Activated T-helper 2 cell treated with anti-CD3 and anti-CD28 coated beads, Interferon-gamma antibody, Interleukin-2, Interleukin-4, amounts not matched to agents 10 μg/mL and 5 μg/mL and 100 μg/mL, durations not matched to agents 14 hours and 24 hours and 36 hours (primary cell): ENCODE data around the gene MAP3K7CL. TPM values are rescaled to one million over a fixed set of nuclear protein-coding genes. Genes with fewer than 3 reads are reported as not detected.
A peak's percentile ranks its signal among the peaks of the same experiment; 100 is the strongest.
"Not testable (repeated sequence)": the region's sequence is repeated elsewhere in the genome, so short reads cannot be mapped to it uniquely, and the experiment has no call there.

Source experiments
- DNase-seq: peaks from one replicate; pipeline ENCODE4 v3.0.0; 2021; ENCODE audit warnings: low spot score
- H3K27ac Mint-ChIP-seq: one replicate; pipeline ENCODE4 v1.8.0; 2021; ENCODE audit warnings: mixed read lengths
- H3K27me3 Mint-ChIP-seq: one replicate; pipeline ENCODE4 v1.8.0; 2021; ENCODE audit warnings: low read depth, mixed read lengths
- H3K36me3 Mint-ChIP-seq: one replicate; pipeline ENCODE4 v1.8.0; 2021; ENCODE audit warnings: low read depth, mixed read lengths
- H3K4me1 Mint-ChIP-seq: one replicate; pipeline ENCODE4 v1.8.0; 2021; ENCODE audit warnings: low read depth, mixed read lengths
- H3K4me3 Mint-ChIP-seq: one replicate; pipeline ENCODE4 v1.8.0; 2021; ENCODE audit warnings: low read depth, mild to moderate bottlenecking, moderate library complexity, mixed read lengths
- H3K9me3 Mint-ChIP-seq: one replicate; pipeline ENCODE4 v1.8.0; 2021; ENCODE audit warnings: mixed read lengths
- intact Hi-C: fragments of 100-400 bp; cut with micrococcal nuclease; formaldehyde crosslinking; loops from one replicate; pipeline ENCODE4 v1.15.1; 2023
- total RNA-seq: library from RNA; stranded (reverse); gene quantifications from 2 replicates; pipeline ENCODE4 v1.2.3, GENCODE V29; 2022

The MAP3K7CL gene
- total RNA-seq, 1 donor from 2014 or later: 3.3 TPM

- Mint-ChIP-seq H3K9me3 (no peaks in the 10 kb centered on the region), H3K4me1 (peaks cover 16% of the 10 kb centered on the region), H3K27me3 (no peaks in the 10 kb centered on the region), H3K27ac (no peak overlapping the region), H3K4me3 (no peak overlapping the region), H3K36me3 (no peaks in the 10 kb centered on the region)
- intact Hi-C loops: loop anchor here (5.0 kb wide), 1 partner anchor 157 kb away; no protein-coding TSS in a partner anchor
- no peak for DNase-seq
Observed at GRCh38 chr21:29145354-29145782, 14.9 kb downstream of the MAP3K7CL start.

GRCh38 chr21:29145852-29146453, 15.5 kb downstream of the MAP3K7CL start:
- no peaks in the 10 kb centered on the region for H3K9me3 Mint-ChIP-seq
- no peaks in the 10 kb centered on the region for H3K36me3 Mint-ChIP-seq
- no peak overlapping the region for H3K4me3 Mint-ChIP-seq
- H3K4me1 Mint-ChIP-seq: peaks cover 16% of the 10 kb centered on the region
- DNase-seq: no peak
- intact Hi-C loops: loop anchor here (5.0 kb wide), 1 partner anchor 156 kb away; no protein-coding TSS in a partner anchor
- no peak overlapping the region for H3K27ac Mint-ChIP-seq
- H3K27me3 Mint-ChIP-seq: no peaks in the 10 kb centered on the region

GRCh38 chr21:29146726-29147125, 16.3 kb downstream of the MAP3K7CL start:
- no peaks in the 10 kb centered on the region for H3K36me3 Mint-ChIP-seq
- no peak overlapping the region for H3K27ac Mint-ChIP-seq
- H3K9me3 Mint-ChIP-seq: no peaks in the 10 kb centered on the region
- no peaks in the 10 kb centered on the region for H3K27me3 Mint-ChIP-seq
- H3K4me1 Mint-ChIP-seq: peaks cover 16% of the 10 kb centered on the region
- no peak overlapping the region for H3K4me3 Mint-ChIP-seq
- DNase-seq: no peak
- intact Hi-C loops: loop anchor here (5.0 kb wide), 1 partner anchor 156 kb away; no protein-coding TSS in a partner anchor

GRCh38 chr21:29148530-29148929, 18.1 kb downstream of the MAP3K7CL start:
- DNase-seq: peak; percentile 11
- intact Hi-C loops: loop anchor here (1.0 to 5.0 kb wide), 2 partner anchors 55 to 154 kb away; no protein-coding TSS in a partner anchor
- Mint-ChIP-seq H3K9me3 (no peaks in the 10 kb centered on the region), H3K36me3 (no peaks in the 10 kb centered on the region), H3K4me3 (no peak overlapping the region), H3K27me3 (peaks cover 5% of the 10 kb centered on the region), H3K4me1 (peaks cover 16% of the 10 kb centered on the region), H3K27ac (no peak overlapping the region)

GRCh38 chr21:29149808-29150425, 19.5 kb downstream of the MAP3K7CL start:
- no peaks in the 10 kb centered on the region for H3K36me3 Mint-ChIP-seq

GRCh38 chr21:29151931-29152330, 21.5 kb downstream of the MAP3K7CL start:
- Mint-ChIP-seq H3K4me1 (peaks cover 10% of the 10 kb centered on the region), H3K27ac (no peak overlapping the region), H3K27me3 (peaks cover 27% of the 10 kb centered on the region), H3K36me3 (no peaks in the 10 kb centered on the region), H3K9me3 (no peaks in the 10 kb centered on the region), H3K4me3 (no peak overlapping the region)
- DNase-seq: no peak
- intact Hi-C loops: no loop called here

More at GRCh38 chr21:29149808-29150425, 19.5 kb downstream of the MAP3K7CL start:
- intact Hi-C loops: loop anchor here (5.0 kb wide), 1 partner anchor 152 kb away; no protein-coding TSS in a partner anchor
- Mint-ChIP-seq H3K9me3 (no peaks in the 10 kb centered on the region), H3K4me3 (no peak overlapping the region), H3K27me3 (peaks cover 13% of the 10 kb centered on the region), H3K27ac (no peak overlapping the region), H3K4me1 (peaks cover 16% of the 10 kb centered on the region)
- no peak for DNase-seq

GRCh38 chr21:29152916-29153315, 22.5 kb downstream of the MAP3K7CL start:
- H3K4me1 Mint-ChIP-seq: peaks cover 10% of the 10 kb centered on the region
- intact Hi-C loops: no loop called here
- no peak overlapping the region for H3K4me3 Mint-ChIP-seq
- H3K9me3 Mint-ChIP-seq: no peaks in the 10 kb centered on the region
- peaks cover 27% of the 10 kb centered on the region for H3K27me3 Mint-ChIP-seq
- no peak overlapping the region for H3K27ac Mint-ChIP-seq
- H3K36me3 Mint-ChIP-seq: no peaks in the 10 kb centered on the region
- no peak for DNase-seq

- no peak overlapping the region for H3K4me3 Mint-ChIP-seq
- no peaks in the 10 kb centered on the region for H3K36me3 Mint-ChIP-seq
- intact Hi-C loops: no loop called here
- peaks cover 27% of the 10 kb centered on the region for H3K27me3 Mint-ChIP-seq
- H3K9me3 Mint-ChIP-seq: no peaks in the 10 kb centered on the region
- H3K4me1 Mint-ChIP-seq: peaks cover under 1% of the 10 kb centered on the region
- no peak overlapping the region for H3K27ac Mint-ChIP-seq
- no peak for DNase-seq
Observed at GRCh38 chr21:29154270-29154669, 23.8 kb downstream of the MAP3K7CL start.

- H3K4me3 Mint-ChIP-seq: no peak overlapping the region
- H3K9me3 Mint-ChIP-seq: no peaks in the 10 kb centered on the region
- no peak for DNase-seq
- H3K27ac Mint-ChIP-seq: no peak overlapping the region
- no peaks in the 10 kb centered on the region for H3K4me1 Mint-ChIP-seq
- intact Hi-C loops: no loop called here
- H3K27me3 Mint-ChIP-seq: peaks cover 27% of the 10 kb centered on the region
- no peaks in the 10 kb centered on the region for H3K36me3 Mint-ChIP-seq
Observed at GRCh38 chr21:29155118-29155932, 24.9 kb downstream of the MAP3K7CL start.

- no peak for DNase-seq
- H3K9me3 Mint-ChIP-seq: no peaks in the 10 kb centered on the region
- no peaks in the 10 kb centered on the region for H3K4me1 Mint-ChIP-seq
- peaks cover 27% of the 10 kb centered on the region for H3K27me3 Mint-ChIP-seq
- intact Hi-C loops: no loop called here
- H3K36me3 Mint-ChIP-seq: no peaks in the 10 kb centered on the region
- no peak overlapping the region for H3K27ac Mint-ChIP-seq
- H3K4me3 Mint-ChIP-seq: no peak overlapping the region
Observed at GRCh38 chr21:29155933-29156260, 25.5 kb downstream of the MAP3K7CL start.

- Mint-ChIP-seq H3K27ac (no peak overlapping the region), H3K9me3 (no peaks in the 10 kb centered on the region), H3K36me3 (no peaks in the 10 kb centered on the region), H3K4me1 (no peaks in the 10 kb centered on the region), H3K27me3 (peaks cover 27% of the 10 kb centered on the region), H3K4me3 (no peak overlapping the region)
- intact Hi-C loops: no loop called here
- DNase-seq: no peak
Observed at GRCh38 chr21:29157080-29157479, 26.6 kb downstream of the MAP3K7CL start.

GRCh38 chr21:29159842-29160241, 29.4 kb downstream of the MAP3K7CL start:
- Mint-ChIP-seq H3K27me3 (peaks cover 15% of the 10 kb centered on the region), H3K4me3 (no peak overlapping the region), H3K9me3 (no peaks in the 10 kb centered on the region), H3K27ac (no peak overlapping the region), H3K4me1 (no peaks in the 10 kb centered on the region), H3K36me3 (no peaks in the 10 kb centered on the region)
- intact Hi-C loops: loop anchor here (5.0 kb wide), 1 partner anchor 68 kb away; no protein-coding TSS in a partner anchor
- DNase-seq: no peak

GRCh38 chr21:29162825-29163224, 32.4 kb downstream of the MAP3K7CL start:
- H3K36me3 Mint-ChIP-seq, H3K9me3 Mint-ChIP-seq, DNase-seq, H3K27me3 Mint-ChIP-seq, H3K4me1 Mint-ChIP-seq, H3K27ac Mint-ChIP-seq, H3K4me3 Mint-ChIP-seq: not testable (repeated sequence)
- intact Hi-C loops: loop anchor here (5.0 kb wide), 1 partner anchor 71 kb away; no protein-coding TSS in a partner anchor
